GM12878 (cell line): ENCODE data around the gene SRA1.
A peak's percentile ranks its signal among the peaks of the same experiment; 100 is the strongest.

Source experiments
- CHD2 ChIP-seq: IDR thresholded peaks from 2 replicates; pipeline ENCODE4 v1.6.1; 2011; ENCODE audit warnings: low read depth, low read length, improper control_type of control experiment, borderline replicate concordance
- CUX1 ChIP-seq: IDR thresholded peaks from 2 replicates; pipeline ENCODE4 v1.6.1; 2012; ENCODE audit warnings: improper control_type of control experiment, low read depth, low read length; ENCODE audit not compliant: insufficient replicate concordance
- EED ChIP-seq: sonication (generic); IDR thresholded peaks from 2 replicates; pipeline ENCODE4 v1.6.1; 2016; ENCODE audit warnings: antibody characterized with exemption, low read depth
- HDAC6 ChIP-seq: fragments of 200-600 bp; sonication (generic); IDR thresholded peaks from one replicate; pipeline ENCODE4 v1.8.0; 2017; ENCODE audit warnings: antibody characterized with exemption; ENCODE audit not compliant: unreplicated experiment
- JUND ChIP-seq: IDR thresholded peaks from 2 replicates; pipeline ENCODE4 v1.6.1; 2012; ENCODE audit warnings: low read depth, mild to moderate bottlenecking, low read length, improper control_type of control experiment, moderate library complexity
- MTA3 ChIP-seq: IDR thresholded peaks from 2 replicates; pipeline ENCODE4 v1.6.1; 2012; ENCODE audit warnings: low read length, inconsistent platforms, borderline replicate concordance
- NBN ChIP-seq: fragments of 450-650 bp; IDR thresholded peaks from 2 replicates; pipeline ENCODE4 v1.6.1; 2016
- POLR2A ChIP-seq: IDR thresholded peaks from 2 replicates; pipeline ENCODE4 v1.6.1; 2011; ENCODE audit warnings: low read depth, mild to moderate bottlenecking, low read length
- POLR2AphosphoS5 ChIP-seq: IDR thresholded peaks from 2 replicates; pipeline ENCODE4 v1.6.1; 2011; ENCODE audit warnings: mild to moderate bottlenecking, low read length, inconsistent platforms
- SREBF2 ChIP-seq: IDR thresholded peaks from 2 replicates; pipeline ENCODE4 v1.6.1; 2012; ENCODE audit warnings: mild to moderate bottlenecking, low read length
- SRF ChIP-seq, 2 experiments: IDR thresholded peaks; 2 replicates each; pipeline ENCODE4 v1.6.1; 2011; ENCODE audit warnings: low read depth in 2 of 2, low read length in 2 of 2, mild to moderate bottlenecking in 1 of 2, moderate library complexity in 1 of 2
- USF2 ChIP-seq: IDR thresholded peaks from 2 replicates; pipeline ENCODE4 v1.6.1; 2011; ENCODE audit warnings: low read depth, low read length, improper control_type of control experiment, borderline replicate concordance

- TF ChIP-seq EED (no peak), CHD2 (no peak), CUX1 (peak; percentile 53), SREBF2 (no peak), JUND (no peak), POLR2AphosphoS5 (0 out of 2 replicates have a peak, but pooled peaks have one; percentile 51), NBN (no peak), HDAC6 (no peak), SRF (IDR thresholded peaks at IDR 0.05; ENCODE audit: low read depth in 2 of 2, low read length in 2 of 2) (no peak), MTA3 (no peak), USF2 (no peak), POLR2A (no peak)
These were observed 1.4 kb downstream of the SRA1 start for GRCh38 chr5:140555747-140556312.
